Measurements from ENCODE around the gene ZWINT.

The ZWINT gene, protein sequence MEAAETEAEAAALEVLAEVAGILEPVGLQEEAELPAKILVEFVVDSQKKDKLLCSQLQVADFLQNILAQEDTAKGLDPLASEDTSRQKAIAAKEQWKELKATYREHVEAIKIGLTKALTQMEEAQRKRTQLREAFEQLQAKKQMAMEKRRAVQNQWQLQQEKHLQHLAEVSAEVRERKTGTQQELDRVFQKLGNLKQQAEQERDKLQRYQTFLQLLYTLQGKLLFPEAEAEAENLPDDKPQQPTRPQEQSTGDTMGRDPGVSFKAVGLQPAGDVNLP

DNA sequence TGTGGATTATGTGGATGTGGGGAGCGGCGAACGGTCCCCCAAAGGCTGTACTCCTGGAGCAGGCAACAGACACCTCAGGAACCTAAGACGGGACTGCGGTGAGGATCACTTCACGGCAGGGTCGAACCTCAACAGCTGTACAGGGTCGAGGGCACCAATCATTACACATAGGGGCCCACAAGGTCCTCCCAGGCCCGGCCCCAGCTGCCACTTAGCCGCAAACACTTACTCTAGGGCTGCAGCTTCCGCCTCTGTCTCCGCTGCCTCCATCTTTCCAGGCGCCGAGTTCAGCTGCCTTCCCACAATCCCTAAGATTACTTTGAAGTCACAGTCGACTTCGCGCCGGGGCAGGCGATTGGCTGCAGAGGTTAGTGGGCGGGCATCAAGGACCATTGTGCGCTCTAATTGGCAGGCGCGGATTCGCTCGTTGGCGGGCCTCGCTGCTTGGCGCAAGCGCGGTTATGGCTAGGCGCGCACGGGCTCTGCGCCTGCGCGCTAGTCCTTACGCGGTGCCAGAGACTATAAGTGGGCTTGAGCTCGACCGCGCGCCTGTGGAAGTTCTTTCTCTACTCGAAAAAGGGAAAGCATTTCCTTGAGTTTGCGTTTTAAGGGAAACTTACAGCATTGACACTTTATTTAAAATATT is at the start of gene ZWINT:
Gene ZWINT (minus strand): TSS at position 293 of the 646 bp plus-strand sequence. CDS start 23 bp downstream, at position 270.
- DNase-seq = peak; percentile 96

DNA sequence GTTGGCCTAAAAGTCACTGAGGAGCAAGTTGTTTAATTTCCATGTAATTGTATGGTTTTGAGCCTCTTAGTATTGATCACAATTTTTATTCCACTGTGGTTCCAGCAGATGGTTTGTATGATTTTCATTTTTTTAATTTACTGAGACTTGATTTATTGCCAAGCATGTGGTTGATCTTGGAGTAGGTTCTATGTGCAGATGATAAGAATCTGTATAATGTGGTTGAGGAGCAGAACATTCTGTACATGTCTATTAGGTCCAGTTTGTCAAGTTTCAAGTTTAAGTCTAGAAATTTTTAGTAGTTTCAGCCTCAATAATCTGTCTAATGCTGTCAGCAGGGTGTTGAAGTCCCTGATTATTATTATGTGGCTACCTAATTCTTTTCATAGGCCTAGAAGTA is 22.7 kb upstream of the ZWINT start:
- no peak for DNase-seq

DNA sequence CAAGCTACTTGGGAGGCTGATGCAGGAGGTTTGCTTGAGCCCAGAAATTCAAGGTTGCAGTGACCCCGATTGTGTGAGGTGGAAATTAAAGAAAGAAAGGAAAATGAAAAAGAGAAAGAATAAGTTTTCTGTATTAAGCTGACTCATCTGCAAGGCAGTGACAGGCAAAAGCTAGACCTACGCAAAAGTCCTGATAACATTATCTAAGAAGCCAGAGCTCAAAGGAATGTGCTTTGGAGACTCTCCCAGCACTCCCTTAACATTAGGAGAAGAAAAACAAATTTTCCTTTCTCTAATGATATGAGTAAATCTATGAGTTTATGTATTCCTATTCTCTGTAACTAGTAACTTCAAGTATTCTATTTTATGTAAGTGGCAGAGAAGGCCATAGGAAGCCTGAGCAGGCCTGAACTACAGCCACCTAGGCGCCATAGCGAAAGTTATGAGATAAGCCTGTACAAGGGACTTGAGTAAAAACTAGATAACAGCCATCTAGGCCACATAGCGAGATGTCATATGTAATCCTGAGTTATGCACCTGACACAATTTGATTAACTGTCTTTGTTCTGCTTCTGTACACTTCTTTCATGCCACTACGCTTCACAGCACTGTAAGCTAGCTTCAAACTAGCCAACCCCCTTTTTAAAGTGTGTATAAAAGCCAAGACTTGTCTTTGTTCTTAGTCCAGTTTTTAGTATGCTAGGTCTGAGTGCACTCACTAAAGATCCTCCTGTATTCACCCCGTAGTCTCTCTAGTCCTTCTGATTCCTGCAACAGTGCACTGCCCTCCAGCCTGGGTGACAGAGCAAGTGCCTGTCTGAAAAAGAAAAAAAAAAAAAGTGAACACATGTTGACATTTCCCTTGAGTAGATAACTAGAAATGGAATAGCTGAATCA is 9.4 kb upstream of the ZWINT start:
- DNase-seq = peak; percentile 13

DNA sequence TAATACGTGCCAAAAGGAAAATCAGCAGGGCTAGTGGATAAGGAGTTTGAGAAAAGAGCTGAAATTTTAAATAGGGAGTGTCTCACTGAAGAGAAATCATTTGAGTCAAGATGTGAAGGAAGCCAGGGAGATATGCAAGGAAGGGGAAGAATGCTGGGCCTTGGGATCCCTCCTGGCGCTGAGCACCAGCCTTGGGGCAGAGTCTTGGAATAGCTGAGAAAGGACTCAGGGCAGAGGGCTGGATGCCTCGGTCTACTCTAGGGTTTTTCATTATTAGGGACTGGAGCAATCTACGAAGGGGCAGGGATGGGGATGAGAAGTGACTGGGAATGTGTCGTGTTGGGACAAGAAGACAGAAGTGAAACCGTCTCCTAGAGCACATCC is 484 bp downstream of the ZWINT start:
- DNase-seq = no peak

DNA sequence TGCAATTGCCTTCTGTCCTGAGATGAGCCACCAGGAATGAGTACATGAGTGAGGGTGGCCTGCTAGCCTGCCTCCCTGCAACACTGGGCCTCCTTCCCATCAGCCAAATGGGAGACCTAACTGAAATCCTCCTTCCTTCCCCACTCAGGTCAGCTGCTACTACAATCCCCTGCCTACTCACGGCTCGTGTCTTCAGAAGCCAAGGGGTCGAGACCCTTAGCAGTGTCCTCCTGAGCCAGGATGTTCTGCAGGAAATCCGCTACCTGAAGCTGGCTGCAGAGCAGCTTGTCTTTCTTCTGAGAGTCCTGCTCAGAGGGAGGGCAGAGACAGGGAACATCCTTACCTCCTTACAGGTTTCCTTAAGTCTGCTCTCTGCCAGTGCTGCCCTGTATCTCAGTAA is 1.2 kb downstream of the ZWINT start:
- no peak for DNase-seq

DNA sequence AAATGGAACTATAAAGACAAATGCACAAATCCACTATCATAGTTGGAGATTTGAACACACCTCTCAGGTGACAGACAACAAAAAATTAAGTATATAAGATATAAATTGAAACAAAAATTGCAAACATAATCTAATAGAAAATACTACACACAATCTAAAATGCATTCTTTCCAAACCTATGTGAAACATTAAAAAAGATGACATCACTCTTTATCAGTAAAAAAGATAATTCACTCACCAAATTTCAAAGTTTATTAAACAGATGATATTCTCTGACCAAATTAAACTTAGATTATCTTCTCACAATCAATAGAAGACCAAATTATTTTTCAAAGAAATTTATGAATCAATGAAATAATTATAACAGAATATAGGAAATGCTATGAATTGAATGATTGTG is 4.0 kb downstream of the ZWINT start:
- DNase-seq = no peak

DNA sequence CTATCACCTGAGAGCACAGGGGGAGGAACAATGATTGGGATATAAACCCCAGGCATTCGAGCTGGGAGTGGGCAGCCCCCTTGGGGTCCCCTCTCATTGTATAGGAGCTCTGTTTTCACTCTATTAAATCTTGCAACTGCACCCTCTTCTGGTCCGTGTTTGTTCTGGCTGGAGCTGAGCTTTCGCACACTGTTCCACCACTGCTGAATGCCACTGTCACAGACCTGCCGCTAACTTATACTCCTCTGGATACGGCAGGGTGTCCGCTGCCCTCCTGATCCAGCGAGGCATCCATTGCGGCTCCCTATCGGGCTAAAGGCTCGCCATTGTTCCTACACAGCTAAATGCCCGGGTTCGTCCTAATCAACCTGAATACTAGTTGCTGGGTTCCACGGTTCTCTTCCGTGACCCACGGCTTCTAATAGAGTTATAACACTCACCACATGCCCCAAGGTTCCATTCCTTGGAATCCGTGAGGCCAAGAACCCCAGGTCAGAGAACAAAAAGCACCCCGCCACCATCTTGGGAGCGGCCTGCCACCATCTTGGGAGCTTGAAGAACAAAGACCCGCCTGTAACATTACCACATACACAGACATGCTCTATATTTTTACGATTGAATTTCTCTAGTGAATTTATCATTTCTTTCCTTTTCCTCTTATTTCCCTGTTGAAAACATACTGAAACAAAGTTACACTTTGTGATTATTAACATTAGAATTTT is 9.0 kb downstream of the ZWINT start:
- DNase-seq = no peak

DNA sequence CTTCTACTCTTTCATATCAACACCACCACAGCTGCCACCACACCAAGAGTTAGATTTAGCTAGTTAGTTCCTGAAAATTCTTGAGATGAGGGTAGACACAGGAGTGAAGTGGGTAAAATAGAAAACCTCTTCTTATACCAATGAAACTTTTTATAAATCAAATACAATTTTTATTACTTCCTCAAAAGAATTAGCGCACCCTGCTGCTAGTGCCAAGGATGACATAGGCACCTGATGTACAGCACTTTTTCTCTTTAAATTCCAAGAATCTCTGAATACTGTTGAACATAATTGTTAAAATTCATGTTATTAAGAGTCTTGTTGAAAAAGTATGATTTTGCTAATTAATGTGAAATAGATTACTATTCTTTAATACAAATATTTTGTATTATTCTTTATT is 11.4 kb downstream of the ZWINT start:
- peak; percentile 9 for DNase-seq

DNA sequence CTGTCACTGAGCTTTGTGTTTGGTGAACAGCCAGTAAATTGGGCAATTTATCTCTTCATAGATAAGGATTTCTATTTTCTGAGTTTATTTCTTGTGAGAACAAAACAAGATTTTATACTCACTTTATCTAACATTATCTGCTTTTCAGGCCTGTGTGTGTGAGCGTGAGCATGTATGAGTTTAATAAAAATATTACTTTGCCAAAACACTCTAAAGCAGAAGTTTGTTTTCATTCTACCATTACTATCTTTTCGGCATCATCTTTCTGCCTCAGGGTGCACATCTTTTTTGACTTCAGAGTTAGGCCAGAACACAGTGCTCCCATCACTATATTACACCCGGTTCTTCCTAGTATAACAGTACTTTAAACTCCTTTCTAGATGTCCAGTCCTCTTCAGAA is 13.0 kb downstream of the ZWINT start:
- DNase-seq = no peak

DNA sequence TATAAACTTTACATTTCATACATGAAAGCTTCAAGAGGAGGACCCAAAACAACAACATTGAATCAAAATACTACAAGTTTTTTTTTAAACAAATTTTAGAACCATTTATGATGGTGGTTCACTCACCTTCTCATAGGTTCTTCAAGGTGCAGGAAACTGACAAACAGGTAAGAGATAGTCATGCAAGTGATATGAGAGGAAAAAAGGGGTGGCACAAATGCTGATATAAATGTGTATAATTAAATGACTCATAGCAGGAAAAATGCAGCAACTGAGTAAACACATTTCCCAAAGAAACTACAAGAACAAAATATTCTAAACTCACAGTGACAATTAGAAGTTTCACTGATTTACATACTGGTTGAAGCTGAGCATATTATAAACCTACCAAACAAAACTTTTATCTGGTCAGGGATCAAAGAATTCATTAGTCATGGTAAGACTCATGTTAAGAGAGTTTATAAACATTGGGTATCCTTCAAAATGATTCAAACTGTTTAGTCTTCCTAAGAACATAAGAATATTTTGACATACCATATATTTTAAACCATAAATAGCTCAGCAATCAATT is 14.1 kb downstream of the ZWINT start:
- DNase-seq = peak; percentile 5

DNA sequence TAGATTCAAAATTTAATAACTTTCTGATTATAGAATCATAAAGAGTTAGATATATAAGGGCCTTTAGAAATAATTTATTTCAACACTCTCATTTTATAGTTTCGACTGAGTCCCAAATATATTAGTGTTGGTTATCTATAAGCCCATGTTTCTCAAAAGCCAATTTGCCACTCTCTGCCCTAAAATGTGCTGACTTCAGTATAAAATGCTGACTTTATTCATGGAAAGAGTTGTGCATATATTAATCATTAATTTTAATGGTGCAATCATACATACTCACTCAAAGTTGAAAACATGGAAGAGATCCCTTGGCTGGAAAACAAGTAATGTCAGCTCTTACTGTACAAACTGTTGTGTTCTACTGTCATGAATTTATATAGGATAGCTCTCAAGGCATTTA is 19.4 kb downstream of the ZWINT start:
- DNase-seq = no peak

DNA sequence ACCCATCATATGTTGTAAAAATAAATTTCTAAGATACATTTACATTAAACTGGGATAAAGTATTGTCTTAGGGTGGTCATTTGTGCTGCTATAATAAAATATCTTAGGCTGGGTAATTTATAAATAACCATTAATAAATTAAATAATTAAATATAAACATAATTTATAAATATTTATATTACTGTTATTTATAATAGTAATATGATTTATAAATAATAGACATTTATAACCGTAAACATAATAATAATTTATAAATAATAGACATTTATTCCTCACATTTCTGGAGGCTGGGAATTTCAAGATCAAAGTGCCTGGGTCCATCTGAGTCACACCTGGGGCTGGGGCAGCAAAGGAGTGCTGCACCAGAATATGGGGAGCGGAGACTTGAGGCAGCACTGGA is 31.1 kb downstream of the ZWINT start:
- no peak for DNase-seq

DNA sequence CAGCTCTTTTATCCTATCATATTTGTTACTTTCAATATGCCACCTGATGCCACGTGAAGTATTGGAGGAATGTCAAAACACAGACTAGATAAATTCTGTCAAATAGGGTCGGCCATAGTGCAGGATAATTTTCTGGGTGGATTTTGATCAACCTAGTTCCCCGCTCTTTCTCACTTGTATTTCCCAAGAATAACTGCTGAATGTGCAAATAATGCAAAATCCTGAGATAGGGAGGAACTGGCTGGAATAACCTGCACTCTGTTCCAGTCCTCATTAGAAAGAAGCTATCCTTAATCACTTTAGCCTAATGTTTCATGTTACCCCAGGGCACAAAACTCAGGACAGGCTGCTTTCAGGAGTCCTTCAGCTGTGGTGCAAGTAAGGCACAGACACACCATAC is 33.9 kb downstream of the ZWINT start:
- DNase-seq = no peak

DNA sequence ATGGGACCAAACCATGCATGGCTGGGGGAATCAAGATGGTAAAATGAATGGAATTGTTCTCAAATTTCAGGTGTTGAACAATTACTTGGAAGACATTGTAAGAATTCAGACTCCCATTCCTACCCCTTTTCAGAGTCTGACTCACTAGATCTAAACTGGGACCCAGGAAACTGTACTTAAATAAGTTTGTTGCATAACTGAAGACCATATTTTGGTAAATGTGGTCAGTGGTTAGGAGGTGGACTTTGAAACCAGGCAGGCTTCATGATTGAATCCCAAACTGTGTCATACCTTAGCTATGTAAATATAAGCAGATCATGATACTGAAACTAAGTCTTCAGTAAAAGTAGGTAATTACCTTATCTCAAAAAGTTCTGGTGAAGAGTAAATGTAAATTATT is 41.7 kb downstream of the ZWINT start:
- peak; percentile 5 for DNase-seq

DNA sequence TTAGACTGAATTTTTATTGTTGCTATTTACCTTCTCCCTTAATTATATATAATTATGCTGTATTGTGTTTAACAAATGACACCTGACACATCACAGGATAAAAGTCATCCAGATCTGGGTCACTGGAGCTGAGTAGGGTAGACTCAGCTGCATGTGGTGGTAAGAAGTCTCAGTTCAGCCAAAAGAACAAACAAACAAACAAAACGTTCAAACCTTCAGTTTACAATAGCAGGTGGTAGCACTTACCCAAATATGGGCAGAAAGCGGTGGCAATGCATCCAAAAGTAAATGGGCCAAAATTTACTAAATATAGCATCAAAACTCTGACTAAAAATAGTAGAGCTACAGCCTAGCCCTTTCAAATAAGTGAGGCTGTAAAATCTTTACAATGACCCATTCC is 42.2 kb downstream of the ZWINT start:
- peak; percentile 88 for DNase-seq

DNA sequence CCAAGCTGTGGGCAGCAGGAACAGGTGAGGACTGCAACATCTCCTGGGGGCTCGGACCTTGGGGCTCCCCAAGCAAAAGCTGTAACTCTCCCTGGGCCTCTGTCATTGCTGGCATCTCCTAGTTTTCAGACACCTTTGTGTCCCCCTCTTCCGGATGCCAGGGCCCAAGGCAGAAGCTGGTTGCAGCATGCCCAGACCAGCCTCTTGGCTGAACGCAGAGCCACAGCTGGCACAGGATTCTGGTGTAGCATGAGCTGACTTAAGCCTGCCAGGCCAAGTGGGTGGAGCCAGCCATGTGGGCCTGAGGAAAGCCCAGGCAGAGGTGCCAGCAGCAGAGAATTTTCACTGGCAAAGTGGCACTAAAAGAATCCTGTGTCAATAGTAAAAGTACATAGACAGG is 43.5 kb downstream of the ZWINT start:
- peak; percentile 19 for DNase-seq

DNA sequence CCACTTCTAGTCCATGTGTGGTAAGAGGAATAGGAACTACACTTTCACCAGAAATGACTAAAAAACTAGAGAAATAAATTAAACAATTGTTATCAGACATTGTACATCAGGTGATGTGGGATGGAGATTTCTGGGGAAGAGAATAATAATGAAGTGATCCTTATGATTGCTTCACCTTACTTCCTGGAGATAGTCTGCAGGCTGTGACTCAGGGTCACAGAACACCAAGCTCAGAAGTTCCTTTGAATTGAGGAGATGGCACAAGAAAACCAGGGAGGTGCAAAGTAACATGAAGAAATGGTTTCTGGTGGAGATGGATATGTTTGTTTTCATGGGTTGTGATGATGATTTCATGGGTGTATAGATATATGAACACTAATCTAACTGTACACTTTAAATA is 44.5 kb downstream of the ZWINT start:
- no peak for DNase-seq

Measured in NCI-H69 (cell line).